ENCODE results near the gene HSD3B7. TPM values are rescaled to one million over a fixed set of nuclear protein-coding genes. Genes with fewer than 3 reads are reported as not detected.
A peak's percentile ranks its signal among the peaks of the same experiment; 100 is the strongest.
"Not testable (repeated sequence)": the region's sequence is repeated elsewhere in the genome, so short reads cannot be mapped to it uniquely, and the experiment has no call there.

Gene HSD3B7
- 10 to 100 TPM; 11.0 to 24.5 (median 18.6) TPM for total RNA-seq
- polyA plus RNA-seq: 10 to 100 TPM in 1 of 3 donors, 1 to 10 TPM in 2; 5.3 to 19.4 (median 6.7) TPM
- long read RNA-seq, donor 1: 0 reads
- long read RNA-seq, donor 2: 0 reads

GRCh38 chr16:30984669-30985400 lies at the start of gene HSD3B7:
HSD3B7 (plus strand) TSS chr16:30985207; CDS start chr16:30985659, 452 bp downstream.
- intact Hi-C loops (cut with DNase I; ENCODE audit: low total_unique reads): loop anchor here (5.0 to 10.0 kb wide), 2 partner anchors 110 to 457 kb away; partner anchors contain the start of genes VKORC1 and ZNF843
- H3K27me3 ChIP-seq (replicated peaks in 1 of 7): no peaks in the 10 kb centered on the region
- H3K4me1 ChIP-seq: peaks cover 6 to 30% (median 25%) of the 10 kb centered on the region in 6 donors
- H3K36me3 ChIP-seq: peaks cover 0 to 78% (median 51%) of the 10 kb centered on the region in 6 donors
- H3K9me3 ChIP-seq: no peaks in the 10 kb centered on the region
- 29 to 54% (median 34%) methylated on average over 17 to 24 of the region's 24 CpGs for WGBS, 5 donors
- H3K27ac ChIP-seq: peak within 1 kb of the TSS; percentile 21 to 81 (median 70)
- DNase-seq: peak; percentile 97
- H3K4me3 ChIP-seq: peak within 1 kb of the TSS in 7 of 8 donors; percentile 27 to 65 (median 39)
- no peak for TF ChIP-seq POLR2A (IDR thresholded peaks at IDR 0.05)
- peak; percentile 93 to 98 (median 95) for TF ChIP-seq CTCF (IDR thresholded peaks at IDR 0.05 in 8 of 11, conservative IDR thresholded peaks at IDR 0.05 in 3 of 11)
- TF ChIP-seq POLR2AphosphoS5 (IDR thresholded peaks at IDR 0.05): peak; percentile 67 to 86 (median 78)

GRCh38 chr16:30937692-30938091 lies 47.3 kb upstream of the HSD3B7 start:
- Histone ChIP-seq H3K9me3 (no peaks in the 10 kb centered on the region), H3K27me3 (replicated peaks in 1 of 7) (no peaks in the 10 kb centered on the region), H3K36me3 (peaks cover 0 to 76% (median 13%) of the 10 kb centered on the region in 6 donors), H3K27ac (peak overlapping the region in 2 of 8 donors; percentile 21 to 53), H3K4me3 (no peak overlapping the region), H3K4me1 (peaks cover 5 to 39% (median 18%) of the 10 kb centered on the region in 6 donors)
- WGBS, 5 donors: 9 to 25% (median 19%) methylated on average over 5 of the region's 5 CpGs
- intact Hi-C loops (cut with DNase I; ENCODE audit: low total_unique reads): no loop called here
- DNase-seq: no peak
- TF ChIP-seq POLR2A (IDR thresholded peaks at IDR 0.05) (no peak), POLR2AphosphoS5 (IDR thresholded peaks at IDR 0.05) (no peak), CTCF (IDR thresholded peaks at IDR 0.05 in 8 of 11, conservative IDR thresholded peaks at IDR 0.05 in 3 of 11) (no peak)

- Histone ChIP-seq H3K4me1 (peaks cover 5 to 41% (median 19%) of the 10 kb centered on the region in 6 donors), H3K36me3 (peaks cover 0 to 74% (median 9%) of the 10 kb centered on the region in 6 donors)
- intact Hi-C loops (cut with DNase I; ENCODE audit: low total_unique reads); DNase-seq; H3K9me3 ChIP-seq; H3K27ac ChIP-seq; H3K4me3 ChIP-seq; H3K27me3 ChIP-seq (replicated peaks in 1 of 7): not testable (repeated sequence)
- 92 to 95% (median 94%) methylated on average over 8 of the region's 8 CpGs for WGBS, 5 donors
Observed at GRCh38 chr16:30939571-30939970, 45.4 kb upstream of the HSD3B7 start.

GRCh38 chr16:30941600-30942425 lies 43.2 kb upstream of the HSD3B7 start:
- H3K4me1 ChIP-seq: peaks cover 5 to 32% (median 19%) of the 10 kb centered on the region in 6 donors
- peaks cover 0 to 78% (median 4%) of the 10 kb centered on the region in 6 donors for H3K36me3 ChIP-seq
- H3K9me3 ChIP-seq: no peaks in the 10 kb centered on the region
- DNase-seq: peak; percentile 95
- TF ChIP-seq CTCF (IDR thresholded peaks at IDR 0.05 in 8 of 11, conservative IDR thresholded peaks at IDR 0.05 in 3 of 11) (peak; percentile 78 to 97 (median 93)), POLR2A (IDR thresholded peaks at IDR 0.05) (no peak), POLR2AphosphoS5 (IDR thresholded peaks at IDR 0.05) (peak; percentile 51 to 77 (median 66))
- intact Hi-C loops (cut with DNase I; ENCODE audit: low total_unique reads): no loop called here
- H3K27ac ChIP-seq: peak overlapping the region in 6 of 8 donors; percentile 29 to 75 (median 60)
- H3K4me3 ChIP-seq: peak overlapping the region in 2 of 8 donors; percentile 13 to 39
- H3K27me3 ChIP-seq (replicated peaks in 1 of 7): no peaks in the 10 kb centered on the region
- 22 to 25% (median 23%) methylated on average over 7 to 15 of the region's 15 CpGs for WGBS, 5 donors

Data from spleen (tissue), 13 donors.